K562 (cell line): ENCODE data around the gene OOSP4B. TPM values are rescaled to one million over a fixed set of nuclear protein-coding genes. Genes with fewer than 3 reads are reported as not detected.
A peak's percentile ranks its signal among the peaks of the same experiment; 100 is the strongest.

Experiments
- CAMTA2 ChIP-seq: fragments of 250-450 bp; sonication (Bioruptor Pico); conservative IDR thresholded peaks from 2 replicates; pipeline ENCODE4 v1.5.1; 2022
- CBX5 ChIP-seq: IDR thresholded peaks from 2 replicates; pipeline ENCODE4 v1.6.1; 2014; ENCODE audit warnings: low read depth, borderline replicate concordance
- CEBPG ChIP-seq, 3 experiments: fragments of 200-800 bp in 1 of 3; sonication (Bioruptor generic) in 1 of 3; sonication (generic) in 1 of 3; formaldehyde crosslinking in 1 of 3; IDR thresholded peaks in 2 of 3; conservative IDR thresholded peaks in 1 of 3; 2 replicates each; pipeline versions ENCODE4 v1.6.1 to v1.8.0; 2016 to 2022; ENCODE audit warnings: missing compliant biosample characterization in 2 of 3, missing genetic modification characterization in 2 of 3, mild to moderate bottlenecking in 1 of 3, missing genetic modification reagents in 1 of 3
- CXXC5 ChIP-seq: fragments of 250-450 bp; sonication (Bioruptor Pico); IDR thresholded peaks from 2 replicates; pipeline ENCODE4 v1.8.0; 2022; ENCODE audit warnings: inconsistent platforms, mild to moderate bottlenecking, moderate library complexity
- E2F1 ChIP-seq: sonication (generic); formaldehyde crosslinking; IDR thresholded peaks from 2 replicates; pipeline ENCODE4 v1.8.1; 2023; ENCODE audit warnings: mild to moderate bottlenecking, missing genetic modification reagents, moderate library complexity
- EP300 ChIP-seq: IDR thresholded peaks from 2 replicates; pipeline ENCODE4 v1.6.1; 2012; ENCODE audit warnings: low read length, improper control_type of control experiment
- ESRRA ChIP-seq: fragments of 450-650 bp; IDR thresholded peaks from 2 replicates; pipeline ENCODE4 v1.6.1; 2014; ENCODE audit warnings: low read depth, mild to moderate bottlenecking, moderate library complexity, borderline replicate concordance
- ESRRB ChIP-seq: fragments of 250-450 bp; sonication (Bioruptor Pico); IDR thresholded peaks from 2 replicates; pipeline ENCODE4 v1.5.0; 2020; ENCODE audit warnings: mild to moderate bottlenecking, moderate library complexity, borderline replicate concordance
- HDAC3 ChIP-seq: fragments of 450-650 bp; IDR thresholded peaks from 2 replicates; pipeline ENCODE4 v1.6.1; 2018; ENCODE audit warnings: borderline replicate concordance, mild to moderate bottlenecking, moderate library complexity; ENCODE audit not compliant: partially characterized antibody
- HMBOX1 ChIP-seq: sonication (generic); IDR thresholded peaks from 2 replicates; pipeline ENCODE4 v1.6.1; 2016
- HNRNPK ChIP-seq: fragments of 200-400 bp; formaldehyde crosslinking; IDR thresholded peaks from one replicate; pipeline ENCODE4 v1.6.1; 2018; ENCODE audit warnings: mild to moderate bottlenecking, low read depth, low read length; ENCODE audit not compliant: poor library complexity, severe bottlenecking
- MTA3 ChIP-seq: fragments of 450-650 bp; formaldehyde crosslinking; IDR thresholded peaks from 2 replicates; pipeline ENCODE4 v1.6.1; 2017; ENCODE audit warnings: mild to moderate bottlenecking, borderline replicate concordance
- RBBP5 ChIP-seq: fragments of 200-600 bp; sonication (generic); IDR thresholded peaks from 2 replicates; pipeline ENCODE4 v1.6.1; 2012; ENCODE audit warnings: borderline replicate concordance, mild to moderate bottlenecking, low read length, control low read depth, inconsistent platforms; ENCODE audit not compliant: insufficient read depth, poor library complexity, severe bottlenecking
- RBM34 ChIP-seq: fragments of 200-400 bp; formaldehyde crosslinking; IDR thresholded peaks from 2 replicates; pipeline ENCODE4 v1.6.1; 2018; ENCODE audit warnings: low read length, borderline replicate concordance; ENCODE audit not compliant: insufficient read depth
- RCOR1 ChIP-seq, 2 experiments: IDR thresholded peaks; 2 replicates each; pipeline ENCODE4 v1.6.1; 2012; ENCODE audit warnings: low read depth in 2 of 2, low read length in 2 of 2, borderline replicate concordance in 1 of 2, improper control_type of control experiment in 1 of 2
- SMAD4 ChIP-seq: fragments of 250-450 bp; sonication (Bioruptor Pico); conservative IDR thresholded peaks from 2 replicates; pipeline ENCODE4 v1.8.0; 2021; ENCODE audit warnings: inconsistent platforms, mild to moderate bottlenecking, moderate library complexity
- TARDBP ChIP-seq: fragments of 450-650 bp; IDR thresholded peaks from 2 replicates; pipeline ENCODE4 v1.6.1; 2016
- TEAD4 ChIP-seq, 2 experiments: sonication (generic) in 1 of 2; formaldehyde crosslinking in 1 of 2; IDR thresholded peaks; 2 replicates each; pipeline versions ENCODE4 v1.6.1 to v1.8.0; 2012 to 2022; ENCODE audit warnings: borderline replicate concordance in 1 of 2, inconsistent platforms in 1 of 2, low read length in 1 of 2, mild to moderate bottlenecking in 1 of 2, missing genetic modification reagents in 1 of 2
- USF1 ChIP-seq: sonication (generic); formaldehyde crosslinking; IDR thresholded peaks from 2 replicates; pipeline ENCODE4 v1.9.0; 2022; ENCODE audit warnings: mild to moderate bottlenecking, missing genetic modification reagents
- ZBTB2 ChIP-seq: fragments of 450-650 bp; IDR thresholded peaks from 2 replicates; pipeline ENCODE4 v1.6.1; 2016; ENCODE audit warnings: antibody characterized with exemption
- ZC3H11A ChIP-seq: IDR thresholded peaks from 2 replicates; pipeline ENCODE4 v1.6.1; 2012; ENCODE audit warnings: low read depth, low read length, improper control_type of control experiment
- ZNF324 ChIP-seq: fragments of 250-450 bp; sonication (Bioruptor Pico); IDR thresholded peaks from 2 replicates; pipeline ENCODE4 v1.4.0; 2020; ENCODE audit warnings: mild to moderate bottlenecking
- ZNF586 ChIP-seq: fragments of 450-650 bp; formaldehyde crosslinking; conservative IDR thresholded peaks from 2 replicates; pipeline ENCODE4 v1.4.0; 2020; ENCODE audit warnings: mild to moderate bottlenecking, moderate library complexity
- polyA plus RNA-seq, 8 experiments: library from polyadenylated mRNA; depleted of rRNA in 4 of 8; stranded (reverse) in 5 of 8; unstranded in 3 of 8; fragments of >200 nt; fragmentation: Nextera tagmentation in 2 of 8; fragmentation: Illumina TruSeq in 1 of 8; extraction: Ambion mirVana in 2 of 8; extraction: Trizol in 1 of 8; gene quantifications; 2 replicates each; pipeline versions ENCODE4 v1.2.1 to v1.2.3, GENCODE V29; 2011 to 2014; ENCODE audit warnings: inconsistent platforms in 1 of 8, missing spikeins in 1 of 8
- total RNA-seq, 7 experiments: library from RNA; depleted of rRNA in 6 of 7; stranded (reverse); fragments of >200 nt in 6 of 7; fragmentation: Illumina TruSeq in 2 of 7; extraction: Trizol in 2 of 7; gene quantifications; 2 replicates each; pipeline versions ENCODE4 v1.2.1 to v1.2.3, GENCODE V29; 2011 to 2021; ENCODE audit warnings: low replicate concordance in 1 of 7

Gene OOSP4B
- total and polyA plus RNA-seq, 9 of the 15 experiments (the other 6 are each of a cell fraction or from before 2014, with no cell fraction given) = 0.10 to 0.43 (median 0.15) TPM; not detected in 5

- TF ChIP-seq ZBTB2 (no peak), ZC3H11A (no peak), CEBPG (CRISPR knock-in tag; IDR thresholded peaks at IDR 0.05) (peak; percentile 92), CEBPG (tag; conservative IDR thresholded peaks at IDR 0.05 in 1 of 2, IDR thresholded peaks at IDR 0.05 in 1 of 2) (peak; percentile 80 to 87), E2F1 (CRISPR knock-in tag) (no peak), HDAC3 (peak; percentile 44), TARDBP (no peak), MTA3 (0 out of 2 replicates have a peak, but pooled peaks have one; percentile 31), ESRRB (CRISPR knock-in tag) (no peak), USF1 (no peak), ZNF586 (CRISPR knock-in tag) (no peak), RBBP5 (peak; percentile 35), CXXC5 (CRISPR knock-in tag) (peak; percentile 77), EP300 (peak; percentile 78), CAMTA2 (no peak), HMBOX1 (peak; percentile 98), TEAD4 (IDR thresholded peaks at IDR 0.05; ENCODE audit: low read length) (peak; percentile 89), TEAD4 (CRISPR knock-in tag; IDR thresholded peaks at IDR 0.05; ENCODE audit: borderline replicate concordance) (no peak), CBX5 (no peak), ESRRA (0 out of 2 replicates have a peak, but pooled peaks have one; percentile 23), HNRNPK (no peak), ZNF324 (no peak), SMAD4 (peak; percentile 89), RBM34 (no peak), RCOR1 (IDR thresholded peaks at IDR 0.05; ENCODE audit: borderline replicate concordance in 1 of 2, low read depth in 2 of 2, low read length in 2 of 2) (peak in 1 of 2 experiments; percentile 92; a peak in 2 of 4 replicates)
These were observed 39.5 kb downstream of the OOSP4B start, which contains the start of gene MS4A3 (continued) for GRCh38 chr11:60056349-60056969.
